SK-N-MC (cell line): ENCODE measurements around the gene GRK2.

Source experiments
- FOXP2 ChIP-seq: optimal IDR thresholded peaks from 2 replicates; pipeline ENCODE3; 2011; ENCODE audit warnings: mild to moderate bottlenecking, moderate library complexity; ENCODE audit not compliant: insufficient read depth; ENCODE audit errors: extremely low read length, control extremely low read depth
- POLR2AphosphoS5 ChIP-seq: IDR thresholded peaks from 2 replicates; pipeline ENCODE4 v1.6.1; 2012; ENCODE audit warnings: mild to moderate bottlenecking, low read depth, low read length, borderline replicate concordance

DNA sequence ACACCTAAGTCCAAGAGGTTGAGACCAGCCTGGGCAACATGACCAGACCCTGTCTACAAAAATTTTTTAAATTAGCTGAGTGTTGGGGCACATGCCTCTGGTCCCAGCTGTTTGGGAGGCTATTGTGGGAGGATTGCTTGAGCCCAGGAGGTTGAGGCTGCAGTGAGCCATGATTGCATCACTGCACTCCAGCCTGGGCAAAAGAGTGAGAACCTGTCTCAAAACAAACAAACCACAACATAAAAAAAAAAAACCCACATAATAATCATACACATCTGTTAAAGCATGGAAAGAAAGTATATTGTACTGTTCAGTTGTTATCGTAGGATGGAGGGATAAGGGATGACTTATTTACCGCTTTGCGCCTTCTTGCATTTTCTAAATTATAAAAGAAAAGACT is 35.9 kb upstream of the GRK2 start:
- TF ChIP-seq POLR2AphosphoS5: no peak
- TF ChIP-seq FOXP2: no peak
